Measurements from ENCODE around the gene LRRC4C.

Gene LRRC4C

GRCh38 chr11:41121600-41121999 lies 337.9 kb downstream of the LRRC4C start:
- no peak for DNase-seq

- DNase-seq = no peak
Measured at GRCh38 chr11:41119484-41119883, 340.0 kb downstream of the LRRC4C start.

- DNase-seq = no peak
Measured at GRCh38 chr11:41118521-41118920, 340.9 kb downstream of the LRRC4C start.

- DNase-seq = no peak
Measured at GRCh38 chr11:41116970-41117369, 342.5 kb downstream of the LRRC4C start.

GRCh38 chr11:41115066-41115465 lies 344.4 kb downstream of the LRRC4C start:
- DNase-seq = no peak

- DNase-seq = no peak
Measured at GRCh38 chr11:41113160-41113559, 346.3 kb downstream of the LRRC4C start.

GRCh38 chr11:41110527-41110926 lies 348.9 kb downstream of the LRRC4C start:
- no peak for DNase-seq

GRCh38 chr11:41102471-41102870 lies 357.0 kb downstream of the LRRC4C start:
- no peak for DNase-seq

GRCh38 chr11:41099654-41100053 lies 359.8 kb downstream of the LRRC4C start:
- no peak for DNase-seq

GRCh38 chr11:41085123-41085522 lies 374.3 kb downstream of the LRRC4C start:
- no peak for DNase-seq

GRCh38 chr11:41081756-41082285 lies 377.6 kb downstream of the LRRC4C start:
- DNase-seq = no peak

- DNase-seq = no peak
Measured at GRCh38 chr11:41074318-41074717, 385.1 kb downstream of the LRRC4C start.

- DNase-seq = no peak
Measured at GRCh38 chr11:41065432-41065831, 394.0 kb downstream of the LRRC4C start.

- no peak for DNase-seq
Measured at GRCh38 chr11:41058138-41058537, 401.3 kb downstream of the LRRC4C start.

GRCh38 chr11:41056892-41057569 lies 402.4 kb downstream of the LRRC4C start:
- no peak for DNase-seq

- no peak for DNase-seq
Measured at GRCh38 chr11:41053894-41054293, 405.6 kb downstream of the LRRC4C start.

- DNase-seq = no peak
Measured at GRCh38 chr11:41051919-41052635, 407.4 kb downstream of the LRRC4C start.

- DNase-seq = no peak
Measured at GRCh38 chr11:41050791-41051190, 408.7 kb downstream of the LRRC4C start.

- no peak for DNase-seq
Measured at GRCh38 chr11:41047229-41047628, 412.2 kb downstream of the LRRC4C start.

- no peak for DNase-seq
Measured at GRCh38 chr11:41045266-41045665, 414.2 kb downstream of the LRRC4C start.

- no peak for DNase-seq
Measured at GRCh38 chr11:41044747-41045146, 414.7 kb downstream of the LRRC4C start.

GRCh38 chr11:41042688-41043087 lies 416.8 kb downstream of the LRRC4C start:
- DNase-seq = no peak

GRCh38 chr11:41040474-41040873 lies 419.0 kb downstream of the LRRC4C start:
- DNase-seq = no peak

Data from hypothalamus (tissue), 51 donors.